ENCODE data around the gene CSNK1G3. TPM values are rescaled to one million over a fixed set of nuclear protein-coding genes. Genes with fewer than 3 reads are reported as not detected.
"Not testable (repeated sequence)": the region's sequence is repeated elsewhere in the genome, so short reads cannot be mapped to it uniquely, and the experiment has no call there.

The CSNK1G3 gene
- total RNA-seq, 1 donor from 2014 or later = 28.5 TPM

- no peak for DNase-seq (ENCODE audit: low spot score in 2 of 2)
- H3K27ac ChIP-seq = no peak overlapping the region
- TF ChIP-seq, protein P1, sequence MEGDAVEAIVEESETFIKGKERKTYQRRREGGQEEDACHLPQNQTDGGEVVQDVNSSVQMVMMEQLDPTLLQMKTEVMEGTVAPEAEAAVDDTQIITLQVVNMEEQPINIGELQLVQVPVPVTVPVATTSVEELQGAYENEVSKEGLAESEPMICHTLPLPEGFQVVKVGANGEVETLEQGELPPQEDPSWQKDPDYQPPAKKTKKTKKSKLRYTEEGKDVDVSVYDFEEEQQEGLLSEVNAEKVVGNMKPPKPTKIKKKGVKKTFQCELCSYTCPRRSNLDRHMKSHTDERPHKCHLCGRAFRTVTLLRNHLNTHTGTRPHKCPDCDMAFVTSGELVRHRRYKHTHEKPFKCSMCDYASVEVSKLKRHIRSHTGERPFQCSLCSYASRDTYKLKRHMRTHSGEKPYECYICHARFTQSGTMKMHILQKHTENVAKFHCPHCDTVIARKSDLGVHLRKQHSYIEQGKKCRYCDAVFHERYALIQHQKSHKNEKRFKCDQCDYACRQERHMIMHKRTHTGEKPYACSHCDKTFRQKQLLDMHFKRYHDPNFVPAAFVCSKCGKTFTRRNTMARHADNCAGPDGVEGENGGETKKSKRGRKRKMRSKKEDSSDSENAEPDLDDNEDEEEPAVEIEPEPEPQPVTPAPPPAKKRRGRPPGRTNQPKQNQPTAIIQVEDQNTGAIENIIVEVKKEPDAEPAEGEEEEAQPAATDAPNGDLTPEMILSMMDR (IDR thresholded peaks at IDR 0.05) = no peak
- H3K36me3 ChIP-seq = peaks cover 0 to 22% of the 10 kb centered on the region in 2 donors
- intact Hi-C loops (cut with DNase I) = loop anchor here (1.0 to 5.0 kb wide), 3 partner anchors 188 to 1094 kb away; partner anchors contain the start of gene CEP120
- H3K27me3 ChIP-seq = no peaks in the 10 kb centered on the region
- no peak overlapping the region for H3K4me3 ChIP-seq
- H3K9me3 ChIP-seq = no peaks in the 10 kb centered on the region
- H3K4me1 ChIP-seq = no peaks in the 10 kb centered on the region
Measured at GRCh38 chr5:123611406-123611709, 99.4 kb downstream of the CSNK1G3 start.

DNA sequence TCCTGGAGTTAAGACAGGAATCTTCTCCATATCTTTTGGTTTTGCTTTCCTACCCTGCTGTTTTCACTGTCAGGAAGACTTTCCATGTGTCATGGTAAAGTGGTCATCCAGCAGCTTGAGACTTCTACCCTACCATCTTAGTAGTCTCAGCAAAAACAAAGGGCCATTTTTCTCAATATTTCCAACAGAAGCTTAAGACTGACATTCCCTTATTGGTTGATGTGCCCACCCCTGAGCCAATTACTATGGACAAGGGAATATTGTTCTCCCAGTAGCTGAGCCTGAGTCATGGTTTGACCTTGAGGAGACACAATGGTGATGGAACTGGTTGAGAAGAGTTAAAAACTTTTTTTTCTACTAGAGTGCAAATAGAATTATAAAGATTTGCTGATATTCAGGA, 105.6 kb downstream of the CSNK1G3 start:
- Histone ChIP-seq H3K27me3 (no peaks in the 10 kb centered on the region), H3K4me1 (no peaks in the 10 kb centered on the region), H3K9me3 (no peaks in the 10 kb centered on the region), H3K27ac (no peak overlapping the region), H3K36me3 (peaks cover 0 to 22% of the 10 kb centered on the region in 2 donors), H3K4me3 (no peak overlapping the region)
- TF ChIP-seq, protein P1 (IDR thresholded peaks at IDR 0.05) = no peak
- intact Hi-C loops (cut with DNase I) = no loop called here
- no peak for DNase-seq (ENCODE audit: low spot score in 2 of 2)

DNA sequence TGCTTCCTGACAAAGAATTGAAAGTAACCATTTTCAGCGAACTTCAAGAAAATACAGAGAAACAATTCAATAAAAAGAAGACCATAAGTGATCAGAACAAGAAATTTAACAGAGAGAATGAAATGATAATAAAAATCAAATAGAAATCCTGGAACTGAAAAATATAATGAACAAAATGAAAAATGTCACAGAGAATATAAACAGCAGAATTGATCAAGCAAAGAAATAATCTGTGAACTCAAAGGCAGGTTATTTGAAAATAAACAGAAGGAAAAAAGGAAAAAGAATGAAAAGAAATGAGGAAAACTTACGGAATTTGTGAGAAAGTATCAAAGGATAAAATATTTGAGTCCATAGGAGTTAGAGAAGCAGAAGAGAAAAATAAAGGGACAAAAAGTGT, 114.1 kb downstream of the CSNK1G3 start:
- Histone ChIP-seq H3K36me3 (no peaks in the 10 kb centered on the region), H3K4me3 (no peak overlapping the region), H3K27ac (no peak overlapping the region), H3K4me1 (no peaks in the 10 kb centered on the region), H3K27me3 (no peaks in the 10 kb centered on the region), H3K9me3 (peaks cover 3 to 19% of the 10 kb centered on the region in 2 donors)
- DNase-seq (ENCODE audit: low spot score in 2 of 2) = no peak
- intact Hi-C loops (cut with DNase I) = no loop called here
- TF ChIP-seq, protein P1 (IDR thresholded peaks at IDR 0.05) = no peak

GRCh38 chr5:123628860-123629544, 117.0 kb downstream of the CSNK1G3 start:
- intact Hi-C loops (cut with DNase I) = no loop called here
- TF ChIP-seq, protein P1 (IDR thresholded peaks at IDR 0.05) = no peak
- DNase-seq (ENCODE audit: low spot score in 2 of 2) = no peak
- Histone ChIP-seq H3K27me3 (no peaks in the 10 kb centered on the region), H3K4me1 (no peaks in the 10 kb centered on the region), H3K9me3 (peaks cover 3 to 21% of the 10 kb centered on the region in 2 donors), H3K27ac (no peak overlapping the region), H3K4me3 (no peak overlapping the region), H3K36me3 (no peaks in the 10 kb centered on the region)

DNA sequence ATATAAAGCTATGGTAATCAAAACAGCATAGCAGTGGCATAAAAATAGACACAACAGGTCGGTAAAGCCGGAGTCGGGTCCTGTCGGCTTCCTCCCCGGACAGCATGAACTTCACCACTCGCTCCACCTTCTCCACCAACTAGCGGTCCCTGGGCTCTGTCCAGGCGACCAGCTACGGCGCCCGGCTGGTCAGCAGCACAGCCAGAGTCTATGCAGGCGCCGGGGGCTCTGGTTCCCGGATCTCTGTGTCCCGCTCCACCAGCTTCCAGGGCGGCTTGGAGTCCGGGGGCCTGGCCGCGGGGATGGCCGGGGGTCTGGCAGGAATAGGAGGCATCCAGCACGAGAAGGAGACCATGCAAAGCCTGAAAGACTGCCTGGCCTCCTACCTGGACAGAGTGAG, 124.0 kb downstream of the CSNK1G3 start:
- TF ChIP-seq, protein P1 (IDR thresholded peaks at IDR 0.05) = no peak
- Histone ChIP-seq H3K4me3 (no peak overlapping the region), H3K27me3 (no peaks in the 10 kb centered on the region), H3K4me1 (no peaks in the 10 kb centered on the region), H3K36me3 (no peaks in the 10 kb centered on the region), H3K9me3 (peaks cover 0 to 3% of the 10 kb centered on the region in 2 donors), H3K27ac (no peak overlapping the region)
- intact Hi-C loops (cut with DNase I) = no loop called here
- no peak for DNase-seq (ENCODE audit: low spot score in 2 of 2)

DNA sequence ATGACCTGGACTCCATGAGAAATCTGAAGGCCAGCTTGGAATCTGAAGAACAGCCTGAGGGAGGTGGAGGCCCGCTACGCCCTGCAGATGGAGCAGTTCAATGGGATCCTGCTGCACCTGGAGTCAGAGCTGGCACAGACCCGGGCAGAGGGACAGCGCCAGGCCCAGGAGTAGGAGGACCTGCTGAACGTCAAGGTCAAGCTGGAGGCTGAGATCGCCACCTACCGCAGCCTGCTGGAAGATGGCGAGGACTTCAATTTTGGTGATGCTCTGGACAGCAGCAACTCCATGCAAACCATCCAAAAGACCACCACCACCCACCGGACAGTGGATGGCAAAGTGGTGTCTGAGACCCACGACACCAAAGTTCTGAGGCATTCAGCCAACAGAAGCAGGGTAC, 125.1 kb downstream of the CSNK1G3 start:
- DNase-seq (ENCODE audit: low spot score in 2 of 2); H3K27me3 ChIP-seq; H3K27ac ChIP-seq; intact Hi-C loops (cut with DNase I); H3K4me3 ChIP-seq; H3K36me3 ChIP-seq; H3K9me3 ChIP-seq; H3K4me1 ChIP-seq: not testable (repeated sequence)

Data from ascending aorta (tissue), 2 donors.